DOHH2 (cell line): ENCODE results near the gene MSH5.

ENCODE experiments used
- CTCF ChIP-seq: fragments of 200-600 bp; sonication (generic); IDR thresholded peaks from one replicate; pipeline ENCODE4 v1.5.1; 2014; ENCODE audit warnings: antibody characterized with exemption, mild to moderate bottlenecking, low read depth, low read length; ENCODE audit not compliant: poor library complexity, severe bottlenecking
- EZH2phosphoT487 ChIP-seq: fragments of 200-600 bp; sonication (generic); IDR thresholded peaks from 2 replicates; pipeline ENCODE4 v1.6.1; 2017; ENCODE audit warnings: borderline replicate concordance, mild to moderate bottlenecking, antibody characterized with exemption, low read length, moderate library complexity, mixed read lengths

GRCh38 chr6:31705931-31706330 lies 33.9 kb upstream of the MSH5 start:
- no peak for TF ChIP-seq CTCF
- TF ChIP-seq EZH2phosphoT487: no peak
